Head of caudate nucleus (tissue), 42 donors: ENCODE measurements around the gene PGM1.

Experiments
- DNase-seq, 42 donors: peaks; one replicate each; pipeline versions ENCODE4 v3.0.0 to v3.0.0-alpha.2; 2020 to 2021; ENCODE audit warnings: mixed read lengths in 7 of 42
- intact Hi-C: fragments of 100-400 bp; cut with DNase I; formaldehyde crosslinking; loops from one replicate; pipeline ENCODE4 v1.15.0; 2022

The PGM1 gene

DNA sequence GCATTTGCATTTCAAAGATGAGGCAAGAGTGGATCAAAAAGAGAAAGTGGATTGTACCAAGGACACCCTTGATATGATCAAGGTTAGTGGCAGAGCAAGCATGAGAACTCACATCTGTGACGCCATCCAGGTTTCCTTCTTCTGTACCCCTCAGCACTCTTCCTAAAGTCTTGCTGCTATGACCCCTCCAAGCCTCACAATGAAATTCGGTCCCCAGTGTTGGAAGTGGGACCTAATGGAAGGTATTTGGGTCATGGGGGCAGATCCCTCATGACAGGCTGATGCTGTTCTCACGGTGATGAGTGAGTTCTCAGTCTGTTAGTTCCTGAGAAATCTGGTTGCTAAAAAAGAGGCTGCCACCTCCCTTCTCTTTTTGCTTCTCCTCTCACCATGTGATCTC lies 86.4 kb downstream of the PGM1 start:
- intact Hi-C loops: no loop called here
- DNase-seq: no peak

- intact Hi-C loops: no loop called here
- DNase-seq: no peak
Measured at GRCh38 chr1:63682936-63683335, 89.7 kb downstream of the PGM1 start.

GRCh38 chr1:63683759-63684158 lies 90.5 kb downstream of the PGM1 start:
- intact Hi-C loops: no loop called here
- no peak for DNase-seq

DNA sequence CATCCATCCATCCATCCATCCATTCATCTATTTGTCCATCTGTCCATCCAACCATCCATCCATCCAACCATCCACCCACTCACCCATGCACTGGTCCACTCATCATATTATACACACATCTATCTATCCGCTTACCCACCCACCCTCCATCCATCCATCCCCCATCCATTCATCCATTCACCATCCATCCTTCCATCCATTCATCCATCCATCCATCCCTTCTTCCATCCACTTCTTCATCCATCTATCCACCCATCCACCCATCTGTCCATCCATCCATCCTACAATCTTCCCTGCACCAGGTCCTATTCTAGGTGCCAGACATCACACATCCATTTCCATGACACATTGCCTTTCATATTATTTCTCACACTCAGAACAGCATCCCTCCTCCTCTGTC lies 93.5 kb downstream of the PGM1 start:
- intact Hi-C loops: no loop called here
- DNase-seq: no peak

GRCh38 chr1:63688302-63688890 lies 95.2 kb downstream of the PGM1 start:
- intact Hi-C loops: no loop called here
- DNase-seq: no peak

GRCh38 chr1:63690966-63691700 lies 97.9 kb downstream of the PGM1 start:
- DNase-seq: no peak
- intact Hi-C loops: loop anchor here (5.0 to 10.0 kb wide), 2 partner anchors 444 to 551 kb away; no protein-coding TSS in a partner anchor

DNA sequence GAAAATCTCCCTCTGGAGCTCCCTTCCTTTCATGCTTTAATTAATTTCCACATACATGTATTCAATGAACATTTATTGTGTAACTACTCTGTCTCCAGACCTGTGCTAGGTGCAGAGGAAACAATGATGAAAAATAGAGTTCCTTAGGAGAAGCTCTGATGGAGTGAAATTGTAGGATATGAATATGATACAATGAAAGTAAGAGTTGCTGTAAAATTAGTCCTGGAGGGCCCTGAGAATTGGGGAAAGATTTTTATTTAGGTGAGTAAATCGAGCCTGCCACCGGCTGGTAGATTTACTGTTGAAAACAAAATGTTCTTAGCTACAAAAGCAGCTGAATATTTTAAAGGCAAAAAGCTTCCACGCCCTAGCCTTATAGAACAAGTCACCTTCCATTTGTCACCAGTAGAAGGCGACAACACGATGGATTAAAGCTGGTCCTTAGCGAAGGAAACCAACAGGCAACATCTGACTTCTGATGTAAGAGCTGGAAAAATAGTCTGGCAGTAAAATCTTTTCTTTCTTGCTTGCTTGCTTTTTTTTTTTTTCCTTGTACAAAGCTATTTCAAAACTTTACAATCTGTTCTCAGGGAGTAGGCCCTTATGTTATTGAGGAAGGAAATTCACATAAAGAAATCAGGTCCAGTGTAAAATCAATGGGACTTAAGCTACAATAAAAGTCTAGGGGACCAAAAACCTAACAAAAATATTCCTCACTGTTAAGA lies 98.7 kb downstream of the PGM1 start:
- peak in 29 of 42 donors; percentile 22 to 84 (median 58) for DNase-seq
- intact Hi-C loops: loop anchor here (5.0 to 10.0 kb wide), 2 partner anchors 443 to 550 kb away; no protein-coding TSS in a partner anchor

DNA sequence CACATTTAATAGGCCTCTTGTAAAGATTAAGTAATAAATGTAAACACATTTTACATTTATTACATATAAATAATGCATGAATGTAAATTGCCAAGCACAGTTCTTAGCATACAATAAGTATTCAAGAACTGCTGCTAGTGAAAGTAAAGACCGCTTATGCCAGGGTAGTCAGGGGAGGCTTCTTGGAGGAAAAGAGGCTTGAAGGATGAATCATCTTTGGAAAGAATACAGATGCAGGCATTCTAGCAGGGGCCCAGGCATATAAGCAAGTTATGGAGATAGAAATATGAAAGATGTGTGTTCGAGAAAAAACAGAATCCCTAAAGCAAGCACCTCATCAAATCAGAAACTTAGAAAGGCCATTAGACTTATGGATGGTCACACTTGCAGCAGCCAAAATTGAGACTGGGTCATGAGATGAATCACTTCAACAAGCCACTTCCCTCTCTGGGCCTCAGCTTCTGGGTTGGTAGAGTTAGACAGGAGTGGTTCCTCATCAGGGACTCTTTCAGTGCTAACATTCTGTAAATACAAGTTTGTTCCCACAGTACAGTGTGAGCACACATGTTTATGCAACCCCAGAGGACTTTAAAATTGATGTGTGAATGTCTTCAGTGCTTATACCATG lies 100.8 kb downstream of the PGM1 start:
- intact Hi-C loops: loop anchor here (5.0 to 10.0 kb wide), 2 partner anchors 441 to 548 kb away; no protein-coding TSS in a partner anchor
- no peak for DNase-seq

DNA sequence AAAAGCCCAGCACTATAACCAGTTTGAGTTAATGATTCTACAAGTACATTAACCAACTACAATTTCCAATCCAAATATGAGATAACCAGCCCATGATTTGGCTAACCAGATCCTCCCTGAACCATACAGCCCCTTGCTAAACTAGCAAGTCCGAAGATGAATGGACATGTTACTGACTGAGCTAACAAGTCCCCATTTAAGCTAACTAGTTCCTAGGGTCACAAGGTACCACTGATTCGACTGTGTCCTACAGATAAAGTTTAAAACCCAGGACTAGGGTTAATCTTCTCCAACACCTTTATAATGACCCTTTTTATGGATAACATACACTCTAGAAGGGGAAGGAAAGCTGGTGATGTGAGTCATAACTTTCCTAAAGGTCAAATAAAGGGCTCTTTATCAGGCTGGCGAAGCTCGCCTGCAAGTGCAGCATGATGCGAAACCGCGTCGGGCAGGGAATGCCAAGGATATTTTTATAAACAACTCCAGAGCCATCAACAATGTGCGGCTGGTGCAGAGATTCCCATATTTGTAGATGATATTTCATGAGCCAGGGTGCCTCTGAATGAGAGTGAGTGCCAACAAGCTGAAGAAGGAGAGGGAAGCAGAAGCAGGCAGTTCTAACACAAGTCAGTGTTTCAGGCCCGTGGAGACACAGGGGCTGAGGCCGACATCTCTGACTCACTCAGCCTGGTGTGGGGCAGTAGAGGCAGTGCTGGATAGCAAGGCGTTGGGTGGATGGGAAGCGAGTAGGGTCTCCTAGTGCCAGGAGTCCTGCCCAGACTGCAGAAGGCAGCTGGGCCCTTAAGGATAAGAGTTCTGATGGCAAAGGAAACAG lies 105.0 kb downstream of the PGM1 start:
- intact Hi-C loops: loop anchor here (10.0 kb wide), 1 partner anchor 437 kb away; no protein-coding TSS in a partner anchor
- DNase-seq: peak in 26 of 42 donors; percentile 4 to 65 (median 27)

GRCh38 chr1:63701187-63701586 lies 108.0 kb downstream of the PGM1 start:
- intact Hi-C loops: no loop called here
- DNase-seq: no peak

DNA sequence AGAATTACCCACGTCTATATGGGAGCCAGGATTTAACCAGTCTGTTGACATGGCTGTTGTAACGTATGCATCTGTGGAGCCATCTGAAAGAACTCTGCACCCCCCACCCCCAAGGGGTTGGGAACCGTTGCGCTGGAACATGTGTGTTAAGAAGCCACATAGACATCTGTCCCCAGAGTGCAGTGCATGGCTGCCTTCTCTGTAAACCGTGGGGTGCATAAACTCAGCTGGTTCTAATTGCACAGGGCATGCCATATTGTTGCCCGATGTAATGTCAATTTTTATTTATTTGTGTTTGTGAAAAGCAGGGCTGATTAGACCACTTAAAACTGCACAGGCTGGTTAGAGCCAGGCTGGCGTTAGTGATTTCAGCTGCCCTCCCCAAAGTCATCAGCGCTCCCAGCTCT lies 110.5 kb downstream of the PGM1 start:
- DNase-seq: no peak

GRCh38 chr1:63704443-63704842 lies 111.2 kb downstream of the PGM1 start:
- intact Hi-C loops: no loop called here
- DNase-seq: no peak

More for the DNA sequence above, 110.5 kb downstream of the PGM1 start:
- intact Hi-C loops: no loop called here

- DNase-seq: no peak
- intact Hi-C loops: no loop called here
Measured at GRCh38 chr1:63705078-63705477, 111.9 kb downstream of the PGM1 start.

GRCh38 chr1:63709267-63709828 lies 116.1 kb downstream of the PGM1 start:
- no peak for DNase-seq
- intact Hi-C loops: no loop called here
